Smooth muscle cell (in vitro differentiated cells): ENCODE results near the gene OLFML2B. TPM values are rescaled to one million over a fixed set of nuclear protein-coding genes. Genes with fewer than 3 reads are reported as not detected.

Experiments
- DNase-seq: peaks from one replicate; lab custom pipeline; 2025; ENCODE audit not compliant: unreplicated experiment; lab: John Stamatoyannopoulos, UW
- H2AFZ ChIP-seq: fragments of 200-600 bp; sonication (generic); 2 replicates; pipeline ENCODE4 v1.6.0; 2016; ENCODE audit warnings: antibody characterized with exemption, low read depth, mild to moderate bottlenecking
- H3F3A ChIP-seq: fragments of 200-600 bp; sonication (generic); 2 replicates; pipeline ENCODE4 v1.6.0; 2017; ENCODE audit warnings: antibody characterized with exemption, low read depth
- H3K27ac ChIP-seq: fragments of 200-600 bp; sonication (generic); 2 replicates; pipeline ENCODE4 v1.5.1; 2016; ENCODE audit warnings: low read depth, mild to moderate bottlenecking
- H3K27me3 ChIP-seq: fragments of 200-600 bp; sonication (generic); 2 replicates; pipeline ENCODE4 v1.6.1; 2016; ENCODE audit warnings: low read depth, mild to moderate bottlenecking
- H3K36me3 ChIP-seq: fragments of 200-600 bp; sonication (generic); 2 replicates; pipeline ENCODE4 v1.5.1; 2016; ENCODE audit warnings: low read depth
- H3K4me1 ChIP-seq: fragments of 200-600 bp; sonication (generic); 2 replicates; pipeline ENCODE4 v1.5.1; 2016; ENCODE audit warnings: low read depth
- H3K4me2 ChIP-seq: fragments of 200-600 bp; sonication (generic); 2 replicates; pipeline ENCODE4 v1.6.0; 2016; ENCODE audit warnings: mild to moderate bottlenecking
- H3K4me3 ChIP-seq: fragments of 200-600 bp; sonication (generic); 2 replicates; pipeline ENCODE4 v1.5.1; 2016; ENCODE audit warnings: mild to moderate bottlenecking
- H3K79me2 ChIP-seq: fragments of 200-600 bp; sonication (generic); 2 replicates; pipeline ENCODE4 v1.6.0; 2016; ENCODE audit warnings: low read depth, mild to moderate bottlenecking
- H3K9ac ChIP-seq: fragments of 200-600 bp; sonication (generic); 2 replicates; pipeline ENCODE4 v1.6.0; 2016; ENCODE audit warnings: low read depth
- H3K9me3 ChIP-seq: fragments of 200-600 bp; sonication (generic); replicated peaks from 2 replicates; pipeline ENCODE4 v1.5.1; 2016; ENCODE audit warnings: low read depth
- H4K20me1 ChIP-seq: fragments of 200-600 bp; sonication (generic); 2 replicates; pipeline ENCODE4 v1.6.0; 2016; ENCODE audit warnings: low read depth
- CTCF ChIP-seq: fragments of 200-600 bp; sonication (generic); IDR thresholded peaks from 2 replicates; pipeline ENCODE4 v1.5.1; 2017; ENCODE audit warnings: borderline replicate concordance, mild to moderate bottlenecking, antibody characterized with exemption; ENCODE audit not compliant: insufficient read depth, poor library complexity, severe bottlenecking
- WGBS: methylation state at CpG from one replicate; pipeline ENCODE4 v1.1.7; 2016; ENCODE audit warnings: low lambda C conversion rate; 5-methylcytosine and 5-hydroxymethylcytosine counted together
- polyA plus RNA-seq: library from polyadenylated mRNA; unstranded; fragments of >200 nt; fragmentation: Nextera tagmentation; extraction: Ambion mirVana; gene quantifications from 2 replicates; pipeline ENCODE4 v1.2.1, GENCODE V29; 2016
- total RNA-seq: library from RNA; depleted of rRNA; stranded (reverse); fragments of >200 nt; gene quantifications from 2 replicates; pipeline ENCODE4 v1.2.3, GENCODE V29; 2014

The OLFML2B gene
- total and polyA plus RNA-seq, 2 experiments from 2014 or later, result 5.9 to 9.7 TPM

- DNase-seq, result no peak
- no peaks in the 10 kb centered on the region for H3K9me3 ChIP-seq
- peaks cover 17% of the 10 kb centered on the region for H3K4me1 ChIP-seq
- no peaks in the 10 kb centered on the region for H4K20me1 ChIP-seq
- no peak for TF ChIP-seq CTCF
- no peak overlapping the region for H3K27ac ChIP-seq
- H2AFZ ChIP-seq, result peak overlapping the region; percentile 96
- H3K4me2 ChIP-seq, result peak overlapping the region; percentile 97
- no peaks in the 10 kb centered on the region for H3K36me3 ChIP-seq
- 0% methylated on average over 12 of the region's 29 CpGs for WGBS
- peaks cover 40% of the 10 kb centered on the region for H3K27me3 ChIP-seq
- no peaks in the 10 kb centered on the region for H3K79me2 ChIP-seq
- no peaks in the 10 kb centered on the region for H3F3A ChIP-seq
- peak overlapping the region; percentile 81 for H3K4me3 ChIP-seq
- no peak overlapping the region for H3K9ac ChIP-seq
Measured at GRCh38 chr1:162070094-162070748, 46.6 kb upstream of the OLFML2B start.

- H3K9me3 ChIP-seq, result no peaks in the 10 kb centered on the region
- peak within 1 kb of the TSS; percentile 96 for H2AFZ ChIP-seq
- no peaks in the 10 kb centered on the region for H3F3A ChIP-seq
- DNase-seq, result peak; percentile 30
- no peaks in the 10 kb centered on the region for H4K20me1 ChIP-seq
- no peak within 1 kb of the TSS for H3K27ac ChIP-seq
- no peaks in the 10 kb centered on the region for H3K36me3 ChIP-seq
- H3K4me1 ChIP-seq, result peaks cover 17% of the 10 kb centered on the region
- no peaks in the 10 kb centered on the region for H3K79me2 ChIP-seq
- under 1% methylated on average over 54 of the region's 95 CpGs for WGBS
- peak within 1 kb of the TSS; percentile 97 for H3K4me2 ChIP-seq
- H3K9ac ChIP-seq, result no peak within 1 kb of the TSS
- H3K27me3 ChIP-seq, result peaks cover 40% of the 10 kb centered on the region
- TF ChIP-seq CTCF, result peak; percentile 8
- peak within 1 kb of the TSS; percentile 81 for H3K4me3 ChIP-seq
Measured at GRCh38 chr1:162069334-162070093, 45.8 kb upstream of the OLFML2B start, which contains the start of gene NOS1AP. TSS of gene NOS1AP (plus strand) at chr1:162069691. CDS start at chr1:162070178, 487 bp downstream.

GRCh38 chr1:162068301-162068700 lies 44.6 kb upstream of the OLFML2B start:
- no peak overlapping the region for H3K4me3 ChIP-seq
- H3K9me3 ChIP-seq, result no peaks in the 10 kb centered on the region
- H4K20me1 ChIP-seq, result no peaks in the 10 kb centered on the region
- H2AFZ ChIP-seq, result no peak overlapping the region
- DNase-seq, result no peak
- no peaks in the 10 kb centered on the region for H3K79me2 ChIP-seq
- H3K27ac ChIP-seq, result no peak overlapping the region
- 89% methylated on average over 4 of the region's 4 CpGs for WGBS
- TF ChIP-seq CTCF, result no peak
- no peak overlapping the region for H3K9ac ChIP-seq
- H3K27me3 ChIP-seq, result peaks cover 40% of the 10 kb centered on the region
- no peaks in the 10 kb centered on the region for H3F3A ChIP-seq
- H3K36me3 ChIP-seq, result no peaks in the 10 kb centered on the region
- no peak overlapping the region for H3K4me2 ChIP-seq
- peaks cover 19% of the 10 kb centered on the region for H3K4me1 ChIP-seq
